ENCODE results near the gene AKNAD1. TPM values are rescaled to one million over a fixed set of nuclear protein-coding genes. Genes with fewer than 3 reads are reported as not detected.

Gene AKNAD1
- total RNA-seq, 1 donor = 0.27 TPM

GRCh38 chr1:108814343-108815125, 42.4 kb downstream of the AKNAD1 start:
- peak; percentile 95 for DNase-seq (ENCODE audit: low read depth)
- TF ChIP-seq, protein P1, sequence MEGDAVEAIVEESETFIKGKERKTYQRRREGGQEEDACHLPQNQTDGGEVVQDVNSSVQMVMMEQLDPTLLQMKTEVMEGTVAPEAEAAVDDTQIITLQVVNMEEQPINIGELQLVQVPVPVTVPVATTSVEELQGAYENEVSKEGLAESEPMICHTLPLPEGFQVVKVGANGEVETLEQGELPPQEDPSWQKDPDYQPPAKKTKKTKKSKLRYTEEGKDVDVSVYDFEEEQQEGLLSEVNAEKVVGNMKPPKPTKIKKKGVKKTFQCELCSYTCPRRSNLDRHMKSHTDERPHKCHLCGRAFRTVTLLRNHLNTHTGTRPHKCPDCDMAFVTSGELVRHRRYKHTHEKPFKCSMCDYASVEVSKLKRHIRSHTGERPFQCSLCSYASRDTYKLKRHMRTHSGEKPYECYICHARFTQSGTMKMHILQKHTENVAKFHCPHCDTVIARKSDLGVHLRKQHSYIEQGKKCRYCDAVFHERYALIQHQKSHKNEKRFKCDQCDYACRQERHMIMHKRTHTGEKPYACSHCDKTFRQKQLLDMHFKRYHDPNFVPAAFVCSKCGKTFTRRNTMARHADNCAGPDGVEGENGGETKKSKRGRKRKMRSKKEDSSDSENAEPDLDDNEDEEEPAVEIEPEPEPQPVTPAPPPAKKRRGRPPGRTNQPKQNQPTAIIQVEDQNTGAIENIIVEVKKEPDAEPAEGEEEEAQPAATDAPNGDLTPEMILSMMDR (IDR thresholded peaks at IDR 0.05; ENCODE audit: insufficient read depth, low read length) = no peak
- no peak overlapping the region for H3K4me3 ChIP-seq (ENCODE audit: low read depth, low read length)

DNA sequence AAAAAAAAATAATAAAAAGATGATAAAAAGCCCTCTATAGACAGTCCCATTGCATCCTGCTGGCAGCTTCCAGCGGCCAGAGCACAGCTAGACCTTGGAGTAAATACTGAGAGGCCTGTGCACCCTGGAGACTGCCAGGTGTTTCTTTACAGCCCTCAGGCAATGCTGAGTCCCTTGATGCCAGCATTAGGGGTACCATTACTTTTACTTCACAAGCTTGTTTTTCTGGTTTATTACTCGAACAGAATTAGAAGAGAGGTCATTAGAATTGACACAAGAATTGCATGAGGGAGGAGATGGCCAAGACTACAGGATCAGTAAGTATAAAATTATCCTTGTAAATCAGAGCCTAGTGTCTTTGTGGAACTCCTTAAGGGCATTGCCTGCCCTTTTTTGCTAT, 43.6 kb downstream of the AKNAD1 start:
- TF ChIP-seq, protein P1 (IDR thresholded peaks at IDR 0.05; ENCODE audit: insufficient read depth, low read length) = no peak
- H3K4me3 ChIP-seq (ENCODE audit: low read depth, low read length) = no peak overlapping the region
- no peak for DNase-seq (ENCODE audit: low read depth)

- DNase-seq (ENCODE audit: low read depth) = no peak
- H3K4me3 ChIP-seq (ENCODE audit: low read depth, low read length) = no peak overlapping the region
- TF ChIP-seq, protein P1 (IDR thresholded peaks at IDR 0.05; ENCODE audit: insufficient read depth, low read length) = no peak
These were observed 45.3 kb downstream of the AKNAD1 start for GRCh38 chr1:108811611-108812010.

DNA sequence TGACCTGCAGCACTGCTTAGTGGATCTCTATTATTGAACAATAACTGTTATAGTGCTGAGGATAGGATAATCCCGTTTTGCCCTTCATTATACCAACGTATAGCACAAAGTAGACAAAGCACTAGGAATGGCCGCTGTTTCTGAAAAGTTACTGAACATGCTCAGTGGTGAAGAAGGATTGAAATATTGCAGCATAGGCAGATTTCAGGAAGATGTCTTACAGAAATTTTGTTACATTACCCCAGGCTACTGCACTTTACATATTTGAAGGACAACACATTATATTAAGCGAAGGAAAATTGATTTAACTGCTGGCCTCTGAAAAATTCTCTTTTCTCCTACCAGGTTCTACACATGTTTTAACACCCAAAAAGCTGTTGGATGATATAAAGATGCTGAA, 48.5 kb downstream of the AKNAD1 start:
- TF ChIP-seq, protein P1 (IDR thresholded peaks at IDR 0.05; ENCODE audit: insufficient read depth, low read length) = no peak
- DNase-seq (ENCODE audit: low read depth) = no peak
- no peak overlapping the region for H3K4me3 ChIP-seq (ENCODE audit: low read depth, low read length)

GRCh38 chr1:108803548-108803947, 53.3 kb downstream of the AKNAD1 start:
- H3K4me3 ChIP-seq (ENCODE audit: low read depth, low read length) = no peak overlapping the region
- DNase-seq (ENCODE audit: low read depth) = no peak
- TF ChIP-seq, protein P1 (IDR thresholded peaks at IDR 0.05; ENCODE audit: insufficient read depth, low read length) = no peak

DNA sequence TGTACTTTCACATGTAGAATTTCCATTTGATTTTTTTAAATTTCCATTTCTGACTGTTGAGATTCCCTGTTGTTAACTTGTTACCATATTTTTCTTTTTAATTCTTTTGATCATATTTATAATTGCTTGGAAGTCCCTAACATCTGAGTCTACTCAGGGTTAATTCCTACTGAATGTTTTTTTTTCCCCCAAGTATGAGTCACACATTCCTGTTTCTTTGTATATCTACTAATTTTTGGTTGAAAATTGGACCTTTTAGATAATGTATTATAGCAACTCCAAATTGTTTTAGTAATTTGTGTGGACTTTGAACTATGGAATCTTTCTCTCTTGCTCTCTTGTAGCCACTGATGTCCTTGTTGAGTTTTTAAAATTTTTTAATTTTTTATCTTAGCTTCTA, 55.8 kb downstream of the AKNAD1 start:
- peak; percentile 42 for DNase-seq (ENCODE audit: low read depth)
- TF ChIP-seq, protein P1 (IDR thresholded peaks at IDR 0.05; ENCODE audit: insufficient read depth, low read length) = no peak
- H3K4me3 ChIP-seq (ENCODE audit: low read depth, low read length) = no peak overlapping the region

GRCh38 chr1:108799001-108799400, 57.9 kb downstream of the AKNAD1 start:
- DNase-seq (ENCODE audit: low read depth) = no peak
- TF ChIP-seq, protein P1 (IDR thresholded peaks at IDR 0.05; ENCODE audit: insufficient read depth, low read length) = no peak

More at GRCh38 chr1:108799001-108799400, 57.9 kb downstream of the AKNAD1 start:
- H3K4me3 ChIP-seq (ENCODE audit: low read depth, low read length) = no peak overlapping the region

All from fibroblast of the aortic adventitia (primary cell).